GM12878 (cell line): ENCODE data around the gene SHC1. TPM values are rescaled to one million over a fixed set of nuclear protein-coding genes. Genes with fewer than 3 reads are reported as not detected.

ENCODE experiments used
- BCL11A ChIP-seq: IDR thresholded peaks from 2 replicates; pipeline ENCODE4 v1.6.1; 2011; ENCODE audit warnings: low read depth, low read length
- CHD4 ChIP-seq: fragments of 200-600 bp; sonication (generic); IDR thresholded peaks from 2 replicates; pipeline ENCODE4 v1.6.1; 2016; ENCODE audit warnings: mild to moderate bottlenecking
- IRF4 ChIP-seq: IDR thresholded peaks from 2 replicates; pipeline ENCODE4 v1.6.1; 2011; ENCODE audit warnings: low read depth, low read length
- JUNB ChIP-seq: IDR thresholded peaks from 2 replicates; pipeline ENCODE4 v1.6.1; 2016; ENCODE audit warnings: antibody characterized with exemption, mild to moderate bottlenecking
- MTA2 ChIP-seq: fragments of 450-650 bp; IDR thresholded peaks from 2 replicates; pipeline ENCODE4 v1.6.1; 2016; ENCODE audit warnings: low read depth, mild to moderate bottlenecking, moderate library complexity
- NR2C2 ChIP-seq: IDR thresholded peaks from 2 replicates; pipeline ENCODE4 v1.6.1; 2011; ENCODE audit warnings: borderline replicate concordance, low read depth; ENCODE audit not compliant: control insufficient read depth, insufficient read length
- SMAD1 ChIP-seq: fragments of 450-650 bp; IDR thresholded peaks from 2 replicates; pipeline ENCODE4 v1.6.1; 2018; ENCODE audit warnings: mild to moderate bottlenecking, low read depth; ENCODE audit not compliant: partially characterized antibody
- SMAD5 ChIP-seq: IDR thresholded peaks from 2 replicates; pipeline ENCODE4 v1.6.1; 2016; ENCODE audit warnings: antibody characterized with exemption, low read depth
- TCF7 ChIP-seq: IDR thresholded peaks from 2 replicates; pipeline ENCODE4 v1.6.1; 2014; ENCODE audit warnings: antibody characterized with exemption, borderline replicate concordance
- ZNF384 ChIP-seq: IDR thresholded peaks from 2 replicates; pipeline ENCODE4 v1.6.1; 2012; ENCODE audit warnings: low read depth, mild to moderate bottlenecking, low read length, improper control_type of control experiment, borderline replicate concordance
- ZSCAN29 ChIP-seq: fragments of 450-650 bp; IDR thresholded peaks from 2 replicates; pipeline ENCODE4 v1.6.1; 2017; ENCODE audit warnings: mild to moderate bottlenecking, moderate library complexity
- ZZZ3 ChIP-seq: IDR thresholded peaks from 2 replicates; pipeline ENCODE4 v1.6.1; 2011; ENCODE audit warnings: low read depth; ENCODE audit not compliant: control insufficient read depth, insufficient read length
- polyA plus RNA-seq, 11 experiments: library from polyadenylated mRNA; depleted of rRNA in 4 of 11; unstranded in 6 of 11; stranded (reverse) in 5 of 11; fragments of >200 nt; fragmentation: Nextera tagmentation in 4 of 11; fragmentation: Illumina TruSeq in 1 of 11; extraction: Ambion mirVana in 4 of 11; extraction: Trizol in 1 of 11; gene quantifications; 1 replicate in 1 of 11; 2 replicates in 10 of 11; pipeline versions ENCODE4 v1.2.1 to v1.2.3, GENCODE V29; 2011 to 2016; ENCODE audit warnings: inconsistent platforms in 2 of 11, missing spikeins in 2 of 11, low read depth in 1 of 11
- total RNA-seq, 4 experiments: library from RNA; depleted of rRNA in 3 of 4; stranded (reverse); fragments of >200 nt in 3 of 4; fragmentation: Illumina TruSeq in 1 of 4; extraction: Trizol in 1 of 4; gene quantifications; 2 replicates each; pipeline versions ENCODE4 v1.2.1 to v1.2.3, GENCODE V29; 2013 to 2021
- TF ChIP-seq, protein P1 (sequence below): fragments of 450-650 bp; IDR thresholded peaks from 2 replicates; pipeline ENCODE4 v1.6.1; 2017; ENCODE audit warnings: mild to moderate bottlenecking, moderate library complexity
- TF ChIP-seq, protein P2 (sequence below): IDR thresholded peaks from 2 replicates; pipeline ENCODE4 v1.6.1; 2011; ENCODE audit warnings: borderline replicate concordance, low read depth, mild to moderate bottlenecking, moderate library complexity, low read length; ENCODE audit not compliant: insufficient read depth, poor library complexity, severe bottlenecking
- TF ChIP-seq, protein P3 (sequence below): IDR thresholded peaks from 2 replicates; pipeline ENCODE4 v1.6.1; 2012; ENCODE audit warnings: low read length, inconsistent platforms
- TF ChIP-seq, protein P4 (sequence below): IDR thresholded peaks from 2 replicates; pipeline ENCODE4 v1.6.1; 2012; ENCODE audit warnings: mild to moderate bottlenecking, low read depth, low read length
- TF ChIP-seq, protein P5 (sequence below): IDR thresholded peaks from 2 replicates; pipeline ENCODE4 v1.6.1; 2011; ENCODE audit warnings: borderline replicate concordance, low read depth, mild to moderate bottlenecking, moderate library complexity, mixed read lengths, low read length; ENCODE audit not compliant: insufficient read depth; ENCODE audit errors: extremely low read length

Gene SHC1
- total and polyA plus RNA-seq, 10 of the 15 experiments (the other 5 are each of a cell fraction or from before 2014, with no cell fraction given), result 2.6 to 49.3 (median 25.2) TPM

DNA sequence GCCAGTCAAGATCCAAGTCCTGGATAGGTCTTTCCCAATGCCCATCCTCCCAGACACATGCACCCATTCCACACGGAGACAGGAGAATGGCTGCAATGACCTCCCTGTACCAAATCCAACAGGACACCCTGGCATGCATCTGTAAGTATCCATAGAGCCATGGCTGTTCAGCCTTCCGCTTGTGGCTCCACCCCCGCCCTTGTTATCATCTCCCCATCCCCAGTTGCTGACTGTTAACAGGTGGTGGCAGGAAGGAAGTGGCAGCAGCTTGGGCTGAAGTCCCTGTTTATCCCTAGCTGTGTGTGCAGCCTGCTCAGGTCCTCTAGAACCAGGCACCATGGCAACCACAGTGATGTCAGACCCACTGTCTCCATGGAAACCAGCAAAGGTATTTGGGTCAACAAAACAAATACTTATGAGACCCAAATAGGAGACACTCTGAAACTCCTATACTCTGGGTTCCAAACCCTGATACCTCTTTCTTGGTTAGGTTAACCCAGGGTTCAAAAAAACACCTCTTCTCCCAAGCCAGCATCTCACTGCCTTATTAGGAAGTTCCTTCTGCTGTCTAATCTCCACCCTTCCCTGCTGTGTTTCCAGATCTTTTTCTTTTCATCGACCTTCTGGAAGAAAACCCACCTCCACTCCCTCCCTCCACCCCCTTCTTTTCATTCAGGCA is 15.4 kb downstream of the SHC1 start (continued):
- TF ChIP-seq, protein P1, sequence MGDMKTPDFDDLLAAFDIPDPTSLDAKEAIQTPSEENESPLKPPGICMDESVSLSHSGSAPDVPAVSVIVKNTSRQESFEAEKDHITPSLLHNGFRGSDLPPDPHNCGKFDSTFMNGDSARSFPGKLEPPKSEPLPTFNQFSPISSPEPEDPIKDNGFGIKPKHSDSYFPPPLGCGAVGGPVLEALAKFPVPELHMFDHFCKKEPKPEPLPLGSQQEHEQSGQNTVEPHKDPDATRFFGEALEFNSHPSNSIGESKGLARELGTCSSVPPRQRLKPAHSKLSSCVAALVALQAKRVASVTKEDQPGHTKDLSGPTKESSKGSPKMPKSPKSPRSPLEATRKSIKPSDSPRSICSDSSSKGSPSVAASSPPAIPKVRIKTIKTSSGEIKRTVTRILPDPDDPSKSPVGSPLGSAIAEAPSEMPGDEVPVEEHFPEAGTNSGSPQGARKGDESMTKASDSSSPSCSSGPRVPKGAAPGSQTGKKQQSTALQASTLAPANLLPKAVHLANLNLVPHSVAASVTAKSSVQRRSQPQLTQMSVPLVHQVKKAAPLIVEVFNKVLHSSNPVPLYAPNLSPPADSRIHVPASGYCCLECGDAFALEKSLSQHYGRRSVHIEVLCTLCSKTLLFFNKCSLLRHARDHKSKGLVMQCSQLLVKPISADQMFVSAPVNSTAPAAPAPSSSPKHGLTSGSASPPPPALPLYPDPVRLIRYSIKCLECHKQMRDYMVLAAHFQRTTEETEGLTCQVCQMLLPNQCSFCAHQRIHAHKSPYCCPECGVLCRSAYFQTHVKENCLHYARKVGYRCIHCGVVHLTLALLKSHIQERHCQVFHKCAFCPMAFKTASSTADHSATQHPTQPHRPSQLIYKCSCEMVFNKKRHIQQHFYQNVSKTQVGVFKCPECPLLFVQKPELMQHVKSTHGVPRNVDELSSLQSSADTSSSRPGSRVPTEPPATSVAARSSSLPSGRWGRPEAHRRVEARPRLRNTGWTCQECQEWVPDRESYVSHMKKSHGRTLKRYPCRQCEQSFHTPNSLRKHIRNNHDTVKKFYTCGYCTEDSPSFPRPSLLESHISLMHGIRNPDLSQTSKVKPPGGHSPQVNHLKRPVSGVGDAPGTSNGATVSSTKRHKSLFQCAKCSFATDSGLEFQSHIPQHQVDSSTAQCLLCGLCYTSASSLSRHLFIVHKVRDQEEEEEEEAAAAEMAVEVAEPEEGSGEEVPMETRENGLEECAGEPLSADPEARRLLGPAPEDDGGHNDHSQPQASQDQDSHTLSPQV, result no peak
- TF ChIP-seq MTA2 (no peak), ZZZ3 (no peak), ZSCAN29 (no peak), TCF7 (no peak), ZNF384 (no peak), CHD4 (no peak), BCL11A (no peak), JUNB (no peak), SMAD5 (no peak), NR2C2 (no peak), SMAD1 (no peak), IRF4 (no peak)
- TF ChIP-seq, protein P2, sequence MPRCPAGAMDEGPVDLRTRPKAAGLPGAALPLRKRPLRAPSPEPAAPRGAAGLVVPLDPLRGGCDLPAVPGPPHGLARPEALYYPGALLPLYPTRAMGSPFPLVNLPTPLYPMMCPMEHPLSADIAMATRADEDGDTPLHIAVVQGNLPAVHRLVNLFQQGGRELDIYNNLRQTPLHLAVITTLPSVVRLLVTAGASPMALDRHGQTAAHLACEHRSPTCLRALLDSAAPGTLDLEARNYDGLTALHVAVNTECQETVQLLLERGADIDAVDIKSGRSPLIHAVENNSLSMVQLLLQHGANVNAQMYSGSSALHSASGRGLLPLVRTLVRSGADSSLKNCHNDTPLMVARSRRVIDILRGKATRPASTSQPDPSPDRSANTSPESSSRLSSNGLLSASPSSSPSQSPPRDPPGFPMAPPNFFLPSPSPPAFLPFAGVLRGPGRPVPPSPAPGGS, result no peak
- TF ChIP-seq, protein P3, sequence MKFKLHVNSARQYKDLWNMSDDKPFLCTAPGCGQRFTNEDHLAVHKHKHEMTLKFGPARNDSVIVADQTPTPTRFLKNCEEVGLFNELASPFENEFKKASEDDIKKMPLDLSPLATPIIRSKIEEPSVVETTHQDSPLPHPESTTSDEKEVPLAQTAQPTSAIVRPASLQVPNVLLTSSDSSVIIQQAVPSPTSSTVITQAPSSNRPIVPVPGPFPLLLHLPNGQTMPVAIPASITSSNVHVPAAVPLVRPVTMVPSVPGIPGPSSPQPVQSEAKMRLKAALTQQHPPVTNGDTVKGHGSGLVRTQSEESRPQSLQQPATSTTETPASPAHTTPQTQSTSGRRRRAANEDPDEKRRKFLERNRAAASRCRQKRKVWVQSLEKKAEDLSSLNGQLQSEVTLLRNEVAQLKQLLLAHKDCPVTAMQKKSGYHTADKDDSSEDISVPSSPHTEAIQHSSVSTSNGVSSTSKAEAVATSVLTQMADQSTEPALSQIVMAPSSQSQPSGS, result no peak
- TF ChIP-seq, protein P4, sequence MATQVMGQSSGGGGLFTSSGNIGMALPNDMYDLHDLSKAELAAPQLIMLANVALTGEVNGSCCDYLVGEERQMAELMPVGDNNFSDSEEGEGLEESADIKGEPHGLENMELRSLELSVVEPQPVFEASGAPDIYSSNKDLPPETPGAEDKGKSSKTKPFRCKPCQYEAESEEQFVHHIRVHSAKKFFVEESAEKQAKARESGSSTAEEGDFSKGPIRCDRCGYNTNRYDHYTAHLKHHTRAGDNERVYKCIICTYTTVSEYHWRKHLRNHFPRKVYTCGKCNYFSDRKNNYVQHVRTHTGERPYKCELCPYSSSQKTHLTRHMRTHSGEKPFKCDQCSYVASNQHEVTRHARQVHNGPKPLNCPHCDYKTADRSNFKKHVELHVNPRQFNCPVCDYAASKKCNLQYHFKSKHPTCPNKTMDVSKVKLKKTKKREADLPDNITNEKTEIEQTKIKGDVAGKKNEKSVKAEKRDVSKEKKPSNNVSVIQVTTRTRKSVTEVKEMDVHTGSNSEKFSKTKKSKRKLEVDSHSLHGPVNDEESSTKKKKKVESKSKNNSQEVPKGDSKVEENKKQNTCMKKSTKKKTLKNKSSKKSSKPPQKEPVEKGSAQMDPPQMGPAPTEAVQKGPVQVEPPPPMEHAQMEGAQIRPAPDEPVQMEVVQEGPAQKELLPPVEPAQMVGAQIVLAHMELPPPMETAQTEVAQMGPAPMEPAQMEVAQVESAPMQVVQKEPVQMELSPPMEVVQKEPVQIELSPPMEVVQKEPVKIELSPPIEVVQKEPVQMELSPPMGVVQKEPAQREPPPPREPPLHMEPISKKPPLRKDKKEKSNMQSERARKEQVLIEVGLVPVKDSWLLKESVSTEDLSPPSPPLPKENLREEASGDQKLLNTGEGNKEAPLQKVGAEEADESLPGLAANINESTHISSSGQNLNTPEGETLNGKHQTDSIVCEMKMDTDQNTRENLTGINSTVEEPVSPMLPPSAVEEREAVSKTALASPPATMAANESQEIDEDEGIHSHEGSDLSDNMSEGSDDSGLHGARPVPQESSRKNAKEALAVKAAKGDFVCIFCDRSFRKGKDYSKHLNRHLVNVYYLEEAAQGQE, result no peak
- TF ChIP-seq, protein P5, sequence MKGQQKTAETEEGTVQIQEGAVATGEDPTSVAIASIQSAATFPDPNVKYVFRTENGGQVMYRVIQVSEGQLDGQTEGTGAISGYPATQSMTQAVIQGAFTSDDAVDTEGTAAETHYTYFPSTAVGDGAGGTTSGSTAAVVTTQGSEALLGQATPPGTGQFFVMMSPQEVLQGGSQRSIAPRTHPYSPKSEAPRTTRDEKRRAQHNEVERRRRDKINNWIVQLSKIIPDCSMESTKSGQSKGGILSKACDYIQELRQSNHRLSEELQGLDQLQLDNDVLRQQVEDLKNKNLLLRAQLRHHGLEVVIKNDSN, result no peak
